OCI-LY1 (cell line): ENCODE measurements around the gene PTPN3.

Experiments used
- EZH2 ChIP-seq: fragments of 200-600 bp; sonication (generic), shearing (Covaris generic); IDR thresholded peaks from 2 replicates; pipeline ENCODE4 v1.8.0; 2017; ENCODE audit warnings: borderline replicate concordance, mixed run types, mild to moderate bottlenecking, antibody characterized with exemption, low read length, moderate library complexity, mixed read lengths
- TF ChIP-seq, protein P1 (sequence below): fragments of 200-600 bp; sonication (generic), shearing (Covaris generic); IDR thresholded peaks from 2 replicates; pipeline ENCODE4 v1.5.1; 2017; ENCODE audit warnings: mild to moderate bottlenecking, antibody characterized with exemption, low read length, moderate library complexity, mixed read lengths

DNA sequence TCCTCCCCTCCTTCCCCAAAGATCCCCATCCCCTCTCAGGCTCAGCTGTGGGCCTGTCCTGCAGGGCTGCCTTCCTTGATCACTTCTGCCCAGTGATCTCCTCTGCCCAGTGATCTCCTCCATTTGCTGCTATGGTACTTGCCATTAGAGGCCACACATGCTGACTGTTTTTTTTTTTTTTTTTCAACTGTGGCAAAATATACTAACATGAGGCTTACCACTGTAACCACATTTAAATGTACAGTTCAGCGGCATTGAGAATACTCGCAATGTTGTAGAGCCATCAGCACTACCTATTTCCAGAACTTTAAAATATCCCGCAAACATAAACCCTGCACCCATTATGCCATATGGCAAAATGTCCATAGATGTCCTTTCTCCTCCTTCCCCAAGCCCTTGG, 115.5 kb downstream of the PTPN3 start:
- TF ChIP-seq, protein P1, sequence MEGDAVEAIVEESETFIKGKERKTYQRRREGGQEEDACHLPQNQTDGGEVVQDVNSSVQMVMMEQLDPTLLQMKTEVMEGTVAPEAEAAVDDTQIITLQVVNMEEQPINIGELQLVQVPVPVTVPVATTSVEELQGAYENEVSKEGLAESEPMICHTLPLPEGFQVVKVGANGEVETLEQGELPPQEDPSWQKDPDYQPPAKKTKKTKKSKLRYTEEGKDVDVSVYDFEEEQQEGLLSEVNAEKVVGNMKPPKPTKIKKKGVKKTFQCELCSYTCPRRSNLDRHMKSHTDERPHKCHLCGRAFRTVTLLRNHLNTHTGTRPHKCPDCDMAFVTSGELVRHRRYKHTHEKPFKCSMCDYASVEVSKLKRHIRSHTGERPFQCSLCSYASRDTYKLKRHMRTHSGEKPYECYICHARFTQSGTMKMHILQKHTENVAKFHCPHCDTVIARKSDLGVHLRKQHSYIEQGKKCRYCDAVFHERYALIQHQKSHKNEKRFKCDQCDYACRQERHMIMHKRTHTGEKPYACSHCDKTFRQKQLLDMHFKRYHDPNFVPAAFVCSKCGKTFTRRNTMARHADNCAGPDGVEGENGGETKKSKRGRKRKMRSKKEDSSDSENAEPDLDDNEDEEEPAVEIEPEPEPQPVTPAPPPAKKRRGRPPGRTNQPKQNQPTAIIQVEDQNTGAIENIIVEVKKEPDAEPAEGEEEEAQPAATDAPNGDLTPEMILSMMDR, result no peak
- no peak for TF ChIP-seq EZH2
